Measurements from ENCODE around the gene ATP6V0C.

GRCh38 chr16:2519711-2520080, 5.9 kb downstream of the ATP6V0C start:
- no peak for TF ChIP-seq CTCF (IDR thresholded peaks at IDR 0.05)
- no peak for TF ChIP-seq EZH2 (IDR thresholded peaks at IDR 0.05; ENCODE audit: borderline replicate concordance, insufficient read depth, low read depth, low read length, poor library complexity, severe bottlenecking)
